NCI-H82 (cell line): ENCODE measurements around the gene TRANK1.
"Not testable (repeated sequence)": the region's sequence is repeated elsewhere in the genome, so short reads cannot be mapped to it uniquely, and the experiment has no call there.

ENCODE experiments used
- DNase-seq: peaks from one replicate; lab custom pipeline; 2025; lab: John Stamatoyannopoulos, UW

TRANK1 gene

GRCh38 chr3:36919439-36920160, 25.3 kb downstream of the TRANK1 start:
- DNase-seq = no peak

GRCh38 chr3:36918050-36918449, 26.8 kb downstream of the TRANK1 start:
- no peak for DNase-seq

- DNase-seq = peak; percentile 6
Observed at GRCh38 chr3:36911990-36912804, 32.7 kb downstream of the TRANK1 start.

GRCh38 chr3:36909666-36910065, 35.2 kb downstream of the TRANK1 start:
- DNase-seq = no peak

GRCh38 chr3:36909181-36909580, 35.7 kb downstream of the TRANK1 start:
- no peak for DNase-seq

GRCh38 chr3:36908647-36909180, 36.1 kb downstream of the TRANK1 start:
- no peak for DNase-seq

GRCh38 chr3:36907911-36908646, 36.8 kb downstream of the TRANK1 start:
- DNase-seq = no peak

- DNase-seq = no peak
Observed at GRCh38 chr3:36906504-36907149, 38.2 kb downstream of the TRANK1 start.

GRCh38 chr3:36905545-36905944, 39.3 kb downstream of the TRANK1 start:
- no peak for DNase-seq

GRCh38 chr3:36904641-36905040, 40.2 kb downstream of the TRANK1 start:
- no peak for DNase-seq

GRCh38 chr3:36904065-36904464, 40.8 kb downstream of the TRANK1 start:
- DNase-seq = not testable (repeated sequence)

GRCh38 chr3:36903119-36903882, 41.6 kb downstream of the TRANK1 start:
- DNase-seq = no peak

GRCh38 chr3:36901588-36901987, 43.3 kb downstream of the TRANK1 start:
- DNase-seq = no peak

- DNase-seq = no peak
Observed at GRCh38 chr3:36900474-36901443, 44.1 kb downstream of the TRANK1 start.

- no peak for DNase-seq
Observed at GRCh38 chr3:36895496-36896409, 49.1 kb downstream of the TRANK1 start.

GRCh38 chr3:36894914-36895313, 49.9 kb downstream of the TRANK1 start:
- no peak for DNase-seq

GRCh38 chr3:36893826-36894225, 51.0 kb downstream of the TRANK1 start:
- no peak for DNase-seq

- DNase-seq = no peak
Observed at GRCh38 chr3:36893137-36893557, 51.7 kb downstream of the TRANK1 start.
